Measurements from ENCODE around the gene KCNQ1OT1. TPM values are rescaled to one million over a fixed set of nuclear protein-coding genes. Genes with fewer than 3 reads are reported as not detected.

The KCNQ1OT1 gene
- total and polyA plus RNA-seq, 2 experiments from 2014 or later: 2.3 to 8.8 TPM

DNA sequence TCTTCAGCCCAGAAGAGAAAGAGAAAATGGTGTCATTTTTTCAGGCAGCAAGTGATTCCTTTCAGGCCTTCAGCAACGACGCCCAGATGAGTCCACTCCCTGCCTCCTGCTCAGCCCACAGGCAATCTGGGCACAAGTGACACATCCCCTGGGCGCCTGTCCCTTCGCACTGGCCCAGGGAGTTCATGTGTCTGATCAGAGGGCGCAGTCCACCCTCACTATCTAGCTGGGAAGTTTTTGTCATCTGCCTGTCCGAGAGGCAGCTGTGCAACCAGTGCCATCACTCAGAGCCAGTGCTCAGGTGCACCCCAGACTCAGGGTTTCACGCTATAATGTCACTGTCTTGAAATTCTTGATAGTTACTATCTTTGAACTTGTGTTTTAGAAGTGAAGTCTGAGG, 1.4 kb upstream of the KCNQ1OT1 start:
- Histone ChIP-seq H3K9me3 (ENCODE audit: low read depth) (no peaks in the 10 kb centered on the region), H3K4me3 (no peak overlapping the region), H3K27ac (peak overlapping the region; percentile 93), H3K36me3 (no peaks in the 10 kb centered on the region), H3K4me1 (ENCODE audit: low read depth) (peaks cover 26% of the 10 kb centered on the region), H3K27me3 (no peaks in the 10 kb centered on the region)
- TF ChIP-seq, protein P1, sequence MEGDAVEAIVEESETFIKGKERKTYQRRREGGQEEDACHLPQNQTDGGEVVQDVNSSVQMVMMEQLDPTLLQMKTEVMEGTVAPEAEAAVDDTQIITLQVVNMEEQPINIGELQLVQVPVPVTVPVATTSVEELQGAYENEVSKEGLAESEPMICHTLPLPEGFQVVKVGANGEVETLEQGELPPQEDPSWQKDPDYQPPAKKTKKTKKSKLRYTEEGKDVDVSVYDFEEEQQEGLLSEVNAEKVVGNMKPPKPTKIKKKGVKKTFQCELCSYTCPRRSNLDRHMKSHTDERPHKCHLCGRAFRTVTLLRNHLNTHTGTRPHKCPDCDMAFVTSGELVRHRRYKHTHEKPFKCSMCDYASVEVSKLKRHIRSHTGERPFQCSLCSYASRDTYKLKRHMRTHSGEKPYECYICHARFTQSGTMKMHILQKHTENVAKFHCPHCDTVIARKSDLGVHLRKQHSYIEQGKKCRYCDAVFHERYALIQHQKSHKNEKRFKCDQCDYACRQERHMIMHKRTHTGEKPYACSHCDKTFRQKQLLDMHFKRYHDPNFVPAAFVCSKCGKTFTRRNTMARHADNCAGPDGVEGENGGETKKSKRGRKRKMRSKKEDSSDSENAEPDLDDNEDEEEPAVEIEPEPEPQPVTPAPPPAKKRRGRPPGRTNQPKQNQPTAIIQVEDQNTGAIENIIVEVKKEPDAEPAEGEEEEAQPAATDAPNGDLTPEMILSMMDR (IDR thresholded peaks at IDR 0.05; ENCODE audit: low read depth, low read length): no peak
- no peak for DNase-seq (ENCODE audit: low read depth in 1 of 2, low spot score in 1 of 2)

DNA sequence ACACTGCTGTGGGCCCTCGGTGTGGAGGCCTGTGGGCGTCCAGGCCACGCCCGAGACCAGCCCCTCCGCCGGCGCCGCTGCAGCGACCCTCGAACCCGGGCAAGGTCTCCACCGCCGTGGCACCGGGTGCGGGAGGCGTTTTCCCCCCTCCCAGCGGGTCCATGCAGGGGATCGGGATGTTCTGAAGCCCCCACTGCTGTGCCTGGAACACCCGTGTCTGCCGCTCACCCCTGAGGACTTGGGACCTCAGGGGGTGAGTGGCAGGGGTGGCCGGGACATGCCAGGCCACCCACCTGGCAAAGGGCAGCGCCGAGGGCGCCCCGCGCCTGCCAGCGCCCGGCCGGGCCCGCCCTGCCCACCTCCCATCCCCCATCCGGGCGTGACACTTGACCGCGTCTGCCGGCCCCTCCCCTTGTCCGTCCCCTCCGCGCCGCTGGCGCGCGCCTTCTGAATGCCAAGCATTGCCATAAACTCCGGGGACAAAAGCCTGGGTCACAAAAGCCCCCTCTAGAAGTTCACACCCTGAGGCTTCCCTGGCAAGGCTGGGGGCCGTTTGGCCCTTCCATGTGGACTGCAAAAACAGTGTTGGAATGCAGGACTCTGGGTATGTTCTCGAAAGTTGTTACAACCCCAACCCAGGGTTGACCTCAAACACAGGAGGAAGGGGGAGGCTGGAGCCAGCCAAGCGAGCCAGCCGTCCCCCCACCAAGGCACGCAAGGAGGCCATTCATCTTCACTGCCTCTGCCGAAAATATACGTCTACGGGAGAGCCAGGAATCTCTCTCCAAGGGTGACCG, 819 bp upstream of the KCNQ1OT1 start:
- H3K27me3 ChIP-seq: no peaks in the 10 kb centered on the region
- H3K4me1 ChIP-seq (ENCODE audit: low read depth): peaks cover 26% of the 10 kb centered on the region
- H3K27ac ChIP-seq: peak overlapping the region; percentile 93
- TF ChIP-seq, protein P1 (IDR thresholded peaks at IDR 0.05; ENCODE audit: low read depth, low read length): no peak
- H3K4me3 ChIP-seq: peak overlapping the region; percentile 53
- DNase-seq (ENCODE audit: low read depth in 1 of 2, low spot score in 1 of 2): peak; percentile 31 to 68
- no peaks in the 10 kb centered on the region for H3K9me3 ChIP-seq (ENCODE audit: low read depth)
- H3K36me3 ChIP-seq: no peaks in the 10 kb centered on the region

DNA sequence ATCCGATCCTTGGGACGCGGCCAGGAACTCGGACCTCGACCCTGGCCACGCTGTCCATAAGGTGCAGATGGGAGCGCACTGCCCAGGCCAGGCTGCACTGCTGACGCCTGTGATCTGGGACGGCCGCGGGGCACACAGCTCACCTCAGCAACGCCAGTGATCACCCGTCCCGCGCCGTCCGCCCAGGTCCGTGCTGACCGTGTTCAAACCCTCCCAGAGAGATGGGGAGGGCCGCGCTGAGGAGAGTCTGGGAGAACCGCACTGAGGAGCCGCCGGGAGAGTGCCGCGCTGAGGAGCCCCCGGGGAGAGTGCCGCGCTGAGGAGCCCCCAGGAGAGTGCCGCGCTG, 636 bp downstream of the KCNQ1OT1 start:
- no peaks in the 10 kb centered on the region for H3K9me3 ChIP-seq (ENCODE audit: low read depth)
- H3K36me3 ChIP-seq: no peaks in the 10 kb centered on the region
- TF ChIP-seq, protein P1 (IDR thresholded peaks at IDR 0.05; ENCODE audit: low read depth, low read length): no peak
- H3K4me1 ChIP-seq (ENCODE audit: low read depth): peaks cover 31% of the 10 kb centered on the region
- DNase-seq (ENCODE audit: low read depth in 1 of 2, low spot score in 1 of 2): peak in 1 of 2 donors; percentile 46
- H3K4me3 ChIP-seq: peak overlapping the region; percentile 70
- H3K27me3 ChIP-seq: no peaks in the 10 kb centered on the region
- H3K27ac ChIP-seq: no peak overlapping the region

DNA sequence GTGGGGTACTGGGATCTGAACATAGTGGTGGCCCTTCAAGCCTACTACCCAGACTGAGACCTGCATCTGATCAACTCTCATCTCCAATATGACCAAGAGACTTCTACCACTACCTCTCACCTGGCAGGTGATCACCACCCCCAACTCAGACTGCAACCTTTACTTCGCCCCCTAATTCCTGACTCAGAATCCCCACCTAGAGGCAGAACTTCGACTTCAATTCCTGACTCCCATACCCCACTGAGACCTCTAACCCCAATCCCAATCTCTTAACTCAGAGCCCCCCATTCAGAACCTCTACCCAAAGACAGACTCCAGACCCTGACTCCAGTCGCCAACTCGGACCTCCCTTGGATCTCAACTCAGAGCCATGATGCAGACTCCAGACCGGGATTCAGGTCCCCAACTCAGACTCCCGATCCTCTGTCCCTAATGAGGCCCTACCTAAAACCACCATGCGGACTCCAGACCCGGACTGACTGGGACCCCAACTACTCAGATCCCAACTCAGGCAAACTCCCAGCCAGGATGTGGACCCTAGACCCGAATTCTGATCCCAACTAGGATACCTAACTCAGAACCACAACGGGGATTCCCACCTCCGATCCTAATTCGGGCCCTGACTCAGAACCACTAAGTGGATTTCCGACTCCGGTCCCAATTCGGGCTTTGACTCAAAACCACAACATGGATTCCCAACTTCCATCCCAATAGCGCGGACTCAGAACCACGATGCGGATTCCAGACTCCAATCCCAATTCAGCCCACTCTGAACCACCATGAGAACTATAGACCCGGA, 1.2 kb downstream of the KCNQ1OT1 start:
- Histone ChIP-seq H3K4me3 (peak overlapping the region; percentile 70), H3K4me1 (ENCODE audit: low read depth) (peaks cover 31% of the 10 kb centered on the region), H3K36me3 (no peaks in the 10 kb centered on the region), H3K27ac (no peak overlapping the region), H3K27me3 (no peaks in the 10 kb centered on the region), H3K9me3 (ENCODE audit: low read depth) (no peaks in the 10 kb centered on the region)
- DNase-seq (ENCODE audit: low read depth in 1 of 2, low spot score in 1 of 2): no peak
- TF ChIP-seq, protein P1 (IDR thresholded peaks at IDR 0.05; ENCODE audit: low read depth, low read length): peak; percentile 3

DNA sequence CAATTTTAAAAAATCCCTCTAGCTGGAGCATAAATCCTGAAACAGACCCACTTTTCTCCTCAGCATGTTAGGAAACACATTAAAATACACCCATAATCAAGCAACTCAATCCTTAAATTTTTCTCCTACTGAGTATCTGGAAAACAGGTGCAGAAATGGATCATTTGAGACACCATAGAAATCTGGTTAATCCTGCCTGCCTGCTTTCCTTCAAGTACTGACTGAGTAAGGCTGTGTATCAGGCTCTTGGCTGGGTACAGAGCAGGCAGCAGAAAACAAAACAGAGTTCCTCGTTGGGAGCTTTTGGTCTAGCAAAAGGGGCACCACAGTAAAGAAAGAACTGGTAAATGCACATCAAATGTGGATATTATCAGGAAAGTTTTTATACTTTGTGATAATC, 1.9 kb downstream of the KCNQ1OT1 start:
- no peak overlapping the region for H3K27ac ChIP-seq
- H3K4me3 ChIP-seq: peak overlapping the region; percentile 70
- DNase-seq (ENCODE audit: low read depth in 1 of 2, low spot score in 1 of 2): no peak
- H3K27me3 ChIP-seq: no peaks in the 10 kb centered on the region
- H3K4me1 ChIP-seq (ENCODE audit: low read depth): peaks cover 34% of the 10 kb centered on the region
- no peaks in the 10 kb centered on the region for H3K36me3 ChIP-seq
- TF ChIP-seq, protein P1 (IDR thresholded peaks at IDR 0.05; ENCODE audit: low read depth, low read length): no peak
- no peaks in the 10 kb centered on the region for H3K9me3 ChIP-seq (ENCODE audit: low read depth)

Data from cardiac muscle cell (in vitro differentiated cells and primary cell).